Measurements from ENCODE around the gene PSMB8.
"Not testable (repeated sequence)": the region's sequence is repeated elsewhere in the genome, so short reads cannot be mapped to it uniquely, and the experiment has no call there.

The PSMB8 gene

GRCh38 chr6:32843979-32844838, at the start of gene PSMB8:
Gene PSMB8, minus strand, starts transcription at chr6:32844047. Its CDS starts 51 bp downstream, at chr6:32843996.
- peak; percentile 98 for DNase-seq (ENCODE audit: low spot score)

GRCh38 chr6:32890831-32891230, 47.0 kb upstream of the PSMB8 start:
- no peak for DNase-seq (ENCODE audit: low spot score)

- no peak for DNase-seq (ENCODE audit: low spot score)
Observed at GRCh38 chr6:32889533-32889932, 45.7 kb upstream of the PSMB8 start.

GRCh38 chr6:32888576-32888975, 44.7 kb upstream of the PSMB8 start:
- DNase-seq (ENCODE audit: low spot score): no peak

GRCh38 chr6:32887616-32888015, 43.8 kb upstream of the PSMB8 start:
- peak; percentile 36 for DNase-seq (ENCODE audit: low spot score)

- DNase-seq (ENCODE audit: low spot score): no peak
Observed at GRCh38 chr6:32886681-32887383, 43.0 kb upstream of the PSMB8 start.

DNA sequence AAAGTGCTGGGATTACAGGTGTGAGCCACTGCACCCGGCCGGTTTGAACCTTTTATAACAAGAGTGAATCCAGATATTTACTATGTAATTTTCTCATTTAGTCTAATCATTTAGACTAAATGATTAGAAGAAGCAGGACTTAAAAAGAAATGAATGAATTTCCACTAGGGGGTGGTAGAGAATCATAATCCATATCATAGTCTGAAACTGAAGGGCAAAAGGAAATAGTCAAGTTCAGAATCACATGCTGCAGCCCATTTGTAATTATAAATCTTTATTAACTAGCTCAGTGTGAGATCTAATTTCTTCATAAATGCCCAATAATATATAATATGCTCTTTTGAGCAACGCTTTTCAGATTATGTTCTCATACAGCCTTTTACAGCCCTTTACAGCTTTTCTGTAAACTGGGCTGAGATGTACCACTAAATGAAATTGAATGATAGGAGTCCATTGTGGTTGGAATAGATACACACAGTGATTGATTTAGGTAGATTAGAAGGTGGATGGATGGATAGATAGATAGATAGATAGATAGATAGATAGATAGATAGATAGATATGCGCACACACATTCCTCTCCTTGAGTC, 41.9 kb upstream of the PSMB8 start:
- DNase-seq (ENCODE audit: low spot score): peak; percentile 84

DNA sequence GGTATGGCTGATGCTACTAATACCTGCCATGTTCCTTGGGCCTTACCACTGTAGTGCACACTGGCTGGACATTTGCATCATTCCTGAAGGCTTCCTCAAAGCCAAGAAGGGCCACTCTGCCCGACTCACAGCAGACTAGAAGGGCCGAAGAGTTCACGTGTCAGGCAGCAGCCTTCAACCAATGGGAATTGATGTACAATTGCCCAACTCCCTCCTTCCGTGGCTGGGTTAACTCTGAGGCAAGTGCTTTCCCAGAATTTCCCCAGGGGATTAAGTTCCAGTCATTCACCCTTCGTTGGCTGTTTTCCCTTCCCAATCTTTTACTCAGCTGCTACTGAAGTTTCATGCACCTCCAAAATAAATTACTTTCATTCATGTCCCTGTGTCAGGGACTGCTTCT, 39.9 kb upstream of the PSMB8 start:
- peak; percentile 22 for DNase-seq (ENCODE audit: low spot score)

DNA sequence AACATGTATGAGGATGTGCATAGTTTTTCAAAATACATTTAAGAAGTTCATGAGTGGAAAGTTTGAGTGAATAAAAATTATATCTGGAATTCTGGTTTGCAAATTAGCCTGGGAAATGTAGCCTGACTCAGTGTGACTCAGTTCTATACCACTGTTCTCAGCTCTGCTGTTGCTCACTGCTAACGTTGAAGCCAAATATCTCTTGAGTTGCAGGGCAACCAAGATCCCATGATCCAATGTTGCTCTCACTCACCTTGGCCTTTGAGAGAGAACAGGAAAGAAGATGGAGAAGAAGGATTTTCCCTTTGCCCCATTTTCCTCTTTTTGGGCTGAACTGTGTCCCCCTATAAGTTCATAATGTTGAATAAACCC, 39.0 kb upstream of the PSMB8 start:
- DNase-seq (ENCODE audit: low spot score): no peak

DNA sequence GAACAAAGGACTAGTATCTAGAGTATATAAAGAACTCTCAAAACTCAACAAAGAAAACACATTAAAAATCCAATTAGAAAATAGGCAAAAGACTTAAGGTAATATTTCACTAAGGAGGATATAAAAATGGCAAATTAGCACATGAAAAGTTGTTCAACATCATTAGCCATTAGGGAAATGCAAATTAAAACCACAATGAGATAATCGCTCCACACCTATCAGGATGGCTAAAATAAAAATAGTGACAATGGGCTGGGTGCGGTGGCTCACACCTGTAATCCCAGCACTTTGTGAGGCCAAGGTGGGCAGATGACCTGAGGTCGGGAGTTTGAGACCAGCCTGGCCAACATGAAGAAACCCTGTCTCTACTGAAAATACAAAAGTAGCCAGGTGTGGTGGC, 37.1 kb upstream of the PSMB8 start:
- DNase-seq (ENCODE audit: low spot score): not testable (repeated sequence)

- no peak for DNase-seq (ENCODE audit: low spot score)
Observed at GRCh38 chr6:32879691-32880090, 35.8 kb upstream of the PSMB8 start.

DNA sequence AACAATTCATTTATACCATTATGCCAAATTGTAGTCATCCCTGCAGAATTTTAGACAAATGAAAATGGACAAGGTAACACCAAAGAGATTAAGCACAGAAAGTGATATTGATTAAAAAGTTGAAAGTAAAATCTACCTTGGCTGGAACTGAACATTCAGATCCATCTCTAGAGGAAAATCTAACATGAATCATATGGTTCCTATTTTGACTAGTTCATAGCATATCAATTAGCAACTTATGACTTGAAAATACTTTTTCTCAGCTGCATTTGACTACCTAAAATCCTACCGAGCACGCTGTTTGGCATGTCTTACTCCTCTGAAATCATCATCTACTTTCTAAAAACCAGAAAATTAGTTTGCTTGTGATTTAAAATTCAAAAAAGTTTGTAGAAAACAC, 32.8 kb upstream of the PSMB8 start:
- DNase-seq (ENCODE audit: low spot score): no peak

DNA sequence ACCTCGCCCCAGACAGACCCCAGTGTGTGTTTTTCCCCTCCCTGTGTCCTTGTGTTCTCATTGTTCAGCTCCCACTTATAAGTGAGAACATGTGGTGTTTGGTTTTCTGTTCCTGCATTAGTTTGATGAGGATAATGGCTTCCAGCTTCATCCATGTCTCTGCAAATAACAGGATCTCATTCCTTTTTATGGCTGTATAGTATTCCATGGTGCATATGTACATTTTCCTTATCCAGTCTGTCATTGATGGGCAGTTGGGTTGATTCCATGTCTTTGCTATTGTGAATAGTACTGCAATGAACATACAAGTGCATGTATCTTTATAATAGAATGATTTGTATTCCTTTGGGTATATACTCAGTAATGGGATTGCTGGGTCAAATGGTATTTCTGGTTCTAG, 30.1 kb upstream of the PSMB8 start:
- DNase-seq (ENCODE audit: low spot score): not testable (repeated sequence)

DNA sequence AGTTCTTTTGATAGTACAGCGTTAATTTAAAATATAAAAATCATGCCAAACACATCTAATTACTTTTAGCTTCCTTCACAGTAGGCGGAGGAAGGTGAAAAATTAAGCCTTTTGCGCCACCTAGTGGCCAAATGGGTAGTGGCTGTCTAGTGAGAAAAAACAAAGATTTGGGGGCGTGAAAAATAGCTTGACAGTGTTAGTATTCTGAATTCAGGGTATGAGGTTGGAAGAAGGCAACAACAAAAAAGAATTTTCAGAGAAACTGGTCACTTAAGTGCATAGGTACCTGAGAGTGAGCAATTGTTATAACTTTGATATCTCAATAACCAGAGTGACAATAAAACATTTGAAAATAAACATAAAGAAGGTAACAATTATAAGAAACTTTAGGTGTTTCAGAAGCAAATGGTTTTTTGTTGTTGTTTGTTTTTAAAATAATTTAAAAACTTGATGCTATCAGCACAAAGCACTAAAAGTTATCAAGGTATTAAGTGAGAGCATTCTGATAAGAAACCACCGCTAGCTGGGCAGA, 24.5 kb upstream of the PSMB8 start:
- peak; percentile 84 for DNase-seq (ENCODE audit: low spot score)

DNA sequence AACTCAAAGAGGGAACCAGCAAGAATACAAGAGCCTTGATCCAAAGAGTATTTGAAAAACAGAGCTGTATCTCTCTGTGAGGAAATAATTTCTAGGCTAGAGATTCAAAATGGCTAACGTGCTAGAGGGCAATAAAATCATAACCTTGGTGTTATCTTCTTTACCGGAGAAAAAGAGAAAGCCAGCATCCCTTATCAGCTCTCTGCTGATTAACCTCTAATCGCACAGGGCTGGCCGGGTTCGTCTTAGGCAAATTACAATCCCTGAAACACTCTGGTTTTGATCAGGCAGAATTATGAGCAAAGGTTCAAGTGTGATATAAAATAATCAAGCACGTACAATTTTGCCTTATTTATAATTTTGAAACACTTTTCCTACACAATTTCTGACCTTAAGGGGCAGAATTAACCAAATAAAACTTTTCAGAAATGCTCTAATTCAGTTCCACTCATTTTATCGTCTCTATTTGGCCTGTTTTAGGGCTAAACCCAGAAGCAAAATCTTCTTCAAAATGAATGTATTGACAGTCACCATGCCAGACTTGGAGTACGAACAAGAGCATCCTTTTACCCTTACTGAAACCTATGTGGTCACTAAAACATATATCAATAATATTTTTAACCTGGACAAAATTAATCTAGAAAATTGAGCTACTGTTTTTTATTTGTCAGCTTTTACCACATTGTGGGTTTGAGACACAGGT, 23.9 kb upstream of the PSMB8 start:
- no peak for DNase-seq (ENCODE audit: low spot score)

DNA sequence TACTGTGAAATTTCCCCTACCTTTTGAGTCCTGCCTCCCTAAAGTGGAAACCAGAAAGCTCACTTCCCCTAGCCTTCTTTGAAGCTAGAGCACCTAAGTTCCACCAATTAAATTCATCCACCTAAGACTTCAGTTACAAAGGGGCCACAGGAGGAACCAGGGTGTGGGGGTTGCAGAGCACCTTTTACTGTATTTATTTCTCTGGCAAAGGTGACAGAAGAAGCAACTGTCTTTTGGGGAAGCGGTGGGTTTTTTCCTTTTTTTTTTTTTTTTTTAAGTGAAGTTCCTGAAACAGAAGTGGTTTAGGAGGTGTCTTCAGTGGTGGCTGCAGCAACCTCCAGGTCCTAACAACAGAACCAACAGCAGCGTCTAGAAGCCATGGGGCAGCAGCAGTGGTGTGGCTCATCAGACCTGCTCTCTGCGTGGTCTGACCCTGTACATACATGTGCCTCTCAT, 23.2 kb upstream of the PSMB8 start:
- no peak for DNase-seq (ENCODE audit: low spot score)

DNA sequence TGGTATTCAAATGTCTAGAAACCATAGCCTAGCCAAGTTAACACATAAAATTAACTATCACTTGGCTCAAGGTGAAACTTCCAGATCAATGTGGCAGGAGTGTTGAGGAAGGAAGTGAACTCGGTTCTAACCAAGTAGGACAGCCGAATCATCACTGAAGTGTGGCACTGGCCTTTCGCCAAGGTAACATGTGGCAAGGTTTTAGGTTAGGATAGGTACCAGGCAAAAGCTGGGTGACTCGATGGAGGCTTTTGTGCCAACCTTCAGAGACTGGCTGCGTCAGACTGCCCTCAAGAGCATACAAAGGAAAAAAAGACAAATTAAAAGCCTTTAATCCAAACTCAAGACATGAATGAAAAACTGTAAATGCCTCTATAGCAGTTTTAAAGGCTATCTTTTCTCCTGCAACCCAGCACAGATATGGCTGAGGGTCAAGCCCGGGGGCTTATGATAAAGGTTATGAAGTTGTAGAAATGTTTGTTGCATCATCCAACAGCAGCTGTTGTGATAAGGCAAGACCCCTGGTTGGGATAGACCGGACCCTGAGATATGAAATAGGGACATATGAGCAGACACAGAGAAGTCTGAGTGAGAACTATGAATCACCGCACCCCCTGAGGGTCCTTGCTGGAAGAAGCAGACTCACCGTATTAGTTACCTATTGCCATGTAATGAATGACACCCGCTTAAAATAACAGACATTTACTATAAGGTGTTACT, 22.0 kb upstream of the PSMB8 start:
- no peak for DNase-seq (ENCODE audit: low spot score)

GRCh38 chr6:32862725-32863124, 18.9 kb upstream of the PSMB8 start:
- DNase-seq (ENCODE audit: low spot score): no peak

DNA sequence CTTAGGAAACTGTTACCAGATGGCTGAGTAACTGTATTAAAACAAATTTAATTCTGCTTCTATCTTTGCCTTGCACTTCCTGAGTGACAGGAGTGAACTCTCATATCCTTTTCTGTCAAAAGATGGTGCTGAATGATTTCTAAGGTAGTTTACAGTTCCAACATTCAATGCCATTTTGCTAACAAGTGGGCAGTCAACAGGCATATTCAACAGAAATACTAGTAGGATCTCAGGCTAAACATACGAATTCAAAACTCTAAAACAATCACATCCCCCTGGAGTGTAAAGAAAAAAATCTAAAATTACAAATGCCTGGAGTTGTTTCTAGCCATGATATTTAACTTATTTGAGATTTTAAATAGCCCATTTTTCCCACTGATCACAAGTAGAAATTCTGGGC, 16.8 kb upstream of the PSMB8 start:
- no peak for DNase-seq (ENCODE audit: low spot score)

DNA sequence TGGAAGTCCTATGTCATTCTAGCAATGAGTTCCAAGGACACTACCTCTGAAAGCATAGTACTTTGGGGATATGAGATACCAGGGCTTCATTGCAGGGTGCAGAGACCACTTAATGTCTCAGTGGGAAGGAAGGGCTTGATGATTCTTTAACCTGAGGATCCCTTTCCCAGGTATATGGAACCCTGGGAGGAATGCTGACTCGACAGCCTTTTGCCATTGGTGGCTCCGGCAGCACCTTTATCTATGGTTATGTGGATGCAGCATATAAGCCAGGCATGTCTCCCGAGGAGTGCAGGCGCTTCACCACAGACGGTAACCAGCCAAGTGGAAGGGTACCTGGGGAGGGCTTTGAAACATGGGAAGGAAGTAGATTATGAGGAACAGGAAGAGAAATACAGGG, 14.3 kb upstream of the PSMB8 start:
- DNase-seq (ENCODE audit: low spot score): no peak

- DNase-seq (ENCODE audit: low spot score): no peak
Observed at GRCh38 chr6:32857156-32857891, 13.5 kb upstream of the PSMB8 start.

Measured in Ammon's horn (tissue), 1 donor.